ENCODE results near the gene MAT1A.

- TF ChIP-seq CTCF (IDR thresholded peaks at IDR 0.05; ENCODE audit: low read depth, low read length, missing input control): no peak
- no peak for TF ChIP-seq SP1 (IDR thresholded peaks at IDR 0.05)
- TF ChIP-seq GABPA (IDR thresholded peaks at IDR 0.05 in 1 of 2, conservative IDR thresholded peaks at IDR 0.05 in 1 of 2): no peak
- no peak for TF ChIP-seq TAF1 (conservative IDR thresholded peaks at IDR 0.05)
- no peak for TF ChIP-seq RAD21 (IDR thresholded peaks at IDR 0.05)
- no peak for TF ChIP-seq JUND (IDR thresholded peaks at IDR 0.05)
- no peak for TF ChIP-seq ZBTB33 (IDR thresholded peaks at IDR 0.05)
- no peak for TF ChIP-seq MAX (IDR thresholded peaks at IDR 0.05)
- TF ChIP-seq REST (IDR thresholded peaks at IDR 0.05): no peak
- no peak for TF ChIP-seq ATF3 (IDR thresholded peaks at IDR 0.05)
These were observed 30.4 kb upstream of the MAT1A start for GRCh38 chr10:80319725-80320290.
